SK-N-SH (cell line): ENCODE measurements around the gene NEIL3. TPM values are rescaled to one million over a fixed set of nuclear protein-coding genes. Genes with fewer than 3 reads are reported as not detected.

ENCODE experiments used
- CTCF ChIA-PET: fragments of 300-600, 350-600 bp; formaldehyde crosslinking; extraction: SDS; loops from one replicate; lab custom pipeline; 2021; lab: Yijun Ruan, JAX
- POLR2A ChIA-PET: fragments of 350-600 bp; sonication (Branson Sonifier 250); formaldehyde crosslinking; extraction: SDS; loops from one replicate; lab custom pipeline; 2020; ENCODE audit warnings: antibody characterized with exemption, inconsistent platforms; lab: Yijun Ruan, JAX
- DNase-seq: peaks from one replicate; pipeline ENCODE4 v3.0.0; 2012
- H2AFZ ChIP-seq: fragments of 200-600 bp; sonication (generic); 2 replicates; pipeline ENCODE4 v1.8.1; 2016; ENCODE audit warnings: antibody characterized with exemption, mild to moderate bottlenecking, low read depth
- H3F3A ChIP-seq: fragments of 200-600 bp; sonication (generic); replicated peaks from 2 replicates; pipeline ENCODE3; 2016; ENCODE audit warnings: antibody characterized with exemption, mild to moderate bottlenecking; ENCODE audit not compliant: insufficient read depth
- H3K27ac ChIP-seq, 2 experiments: fragments of 200-500 bp in 1 of 2; fragments of 200-600 bp in 1 of 2; sonication (Bioruptor generic) in 1 of 2; sonication (generic), shearing (Covaris generic) in 1 of 2; 2 replicates each; pipeline versions ENCODE4 v1.5.1 to v1.6.1; 2014 to 2016; ENCODE audit warnings: low read depth in 2 of 2, inconsistent platforms in 1 of 2, low read length in 1 of 2, mild to moderate bottlenecking in 1 of 2, mixed read lengths in 1 of 2
- H3K27me3 ChIP-seq: fragments of 200-600 bp; sonication (generic), shearing (Covaris generic); 2 replicates; pipeline ENCODE4 v1.6.1; 2016; ENCODE audit warnings: mixed run types; ENCODE audit not compliant: insufficient read depth
- H3K36me3 ChIP-seq, 2 experiments: fragments of 200-500 bp in 1 of 2; fragments of 200-600 bp in 1 of 2; sonication (Bioruptor generic) in 1 of 2; sonication (generic) in 1 of 2; replicated peaks in 1 of 2; 2 replicates each; pipeline versions ENCODE3 to v1.5.1; 2014 to 2016; ENCODE audit warnings: low read length in 1 of 2, mild to moderate bottlenecking in 1 of 2; ENCODE audit not compliant: insufficient read depth in 2 of 2, control insufficient read depth in 1 of 2
- H3K4me1 ChIP-seq, 2 experiments: fragments of 200-500 bp in 1 of 2; fragments of 200-600 bp in 1 of 2; sonication (Bioruptor generic) in 1 of 2; sonication (generic), shearing (Covaris generic) in 1 of 2; 2 replicates each; pipeline versions ENCODE4 v1.5.1 to v1.6.1; 2014 to 2016; ENCODE audit warnings: low read depth in 1 of 2, low read length in 1 of 2, mixed run types in 1 of 2; ENCODE audit not compliant: insufficient read depth in 2 of 2, control insufficient read depth in 1 of 2
- H3K4me2 ChIP-seq: fragments of 200-600 bp; sonication (generic), shearing (Covaris generic); 2 replicates; pipeline ENCODE4 v1.6.1; 2017; ENCODE audit warnings: mixed run types
- H3K4me3 ChIP-seq, 2 experiments: fragments of 200-500 bp in 1 of 2; fragments of 200-600 bp in 1 of 2; sonication (Bioruptor generic) in 1 of 2; sonication (generic), shearing (Covaris generic) in 1 of 2; 2 replicates each; pipeline versions ENCODE4 v1.5.1 to v1.8.1; 2014 to 2016; ENCODE audit warnings: low read depth in 2 of 2, inconsistent platforms in 1 of 2, low read length in 1 of 2, mild to moderate bottlenecking in 1 of 2, mixed read lengths in 1 of 2, moderate library complexity in 1 of 2
- H3K79me2 ChIP-seq: fragments of 200-600 bp; sonication (generic); 2 replicates; pipeline ENCODE4 v1.8.1; 2017; ENCODE audit warnings: mild to moderate bottlenecking; ENCODE audit not compliant: insufficient read depth
- H3K9ac ChIP-seq: fragments of 200-600 bp; sonication (generic); 2 replicates; pipeline ENCODE4 v1.6.1; 2017; ENCODE audit warnings: mixed run types
- H3K9me2 ChIP-seq: fragments of 200-600 bp; sonication (generic); 2 replicates; pipeline ENCODE4 v1.6.1; 2017; ENCODE audit warnings: mixed run types
- H3K9me3 ChIP-seq: fragments of 200-600 bp; sonication (generic); 2 replicates; pipeline ENCODE4 v1.6.1; 2017; ENCODE audit warnings: mixed run types, mild to moderate bottlenecking, moderate library complexity
- H4K20me1 ChIP-seq: fragments of 200-600 bp; sonication (generic); 2 replicates; pipeline ENCODE4 v1.6.1; 2017; ENCODE audit warnings: mild to moderate bottlenecking, mixed run types; ENCODE audit not compliant: insufficient read depth
- CTCF ChIP-seq: fragments of 200-600 bp; sonication (generic); IDR thresholded peaks from 2 replicates; pipeline ENCODE4 v1.6.1; 2017; ENCODE audit warnings: antibody characterized with exemption, mild to moderate bottlenecking, moderate library complexity
- FOSL2 ChIP-seq: IDR thresholded peaks from 2 replicates; pipeline ENCODE4 v1.4.0; 2012; ENCODE audit warnings: low read depth, mild to moderate bottlenecking, moderate library complexity, borderline replicate concordance
- FOXJ3 ChIP-seq: sonication (generic); formaldehyde crosslinking; IDR thresholded peaks from 2 replicates; pipeline ENCODE4 v1.5.1; 2020; ENCODE audit warnings: mild to moderate bottlenecking, missing genetic modification reagents
- GABPA ChIP-seq: IDR thresholded peaks from 2 replicates; pipeline ENCODE4 v1.4.0; 2012; ENCODE audit warnings: low read depth, mild to moderate bottlenecking
- GATA2 ChIP-seq: sonication (generic); formaldehyde crosslinking; IDR thresholded peaks from 2 replicates; pipeline ENCODE4 v1.5.0; 2020; ENCODE audit warnings: mild to moderate bottlenecking, missing genetic modification reagents
- IRF3 ChIP-seq: fragments of 150-350 bp; IDR thresholded peaks from 2 replicates; pipeline ENCODE4 v1.6.1; 2016; ENCODE audit warnings: mild to moderate bottlenecking, low read depth, low read length
- JUND ChIP-seq: IDR thresholded peaks from 2 replicates; pipeline ENCODE4 v1.4.0; 2012
- MEF2A ChIP-seq: IDR thresholded peaks from 2 replicates; pipeline ENCODE4 v1.4.0; 2012; ENCODE audit warnings: low read depth, borderline replicate concordance
- MXI1 ChIP-seq: IDR thresholded peaks from 2 replicates; pipeline ENCODE4 v1.6.1; 2012; ENCODE audit warnings: mild to moderate bottlenecking, low read depth, low read length, improper control_type of control experiment
- NFIC ChIP-seq: IDR thresholded peaks from 2 replicates; pipeline ENCODE4 v1.4.0; 2012; ENCODE audit warnings: borderline replicate concordance
- NRF1 ChIP-seq: IDR thresholded peaks from 2 replicates; pipeline ENCODE4 v1.6.1; 2012; ENCODE audit warnings: low read depth, mild to moderate bottlenecking, low read length
- RAD21 ChIP-seq: IDR thresholded peaks from 2 replicates; pipeline ENCODE4 v1.6.1; 2012; ENCODE audit warnings: mild to moderate bottlenecking, low read length
- REST ChIP-seq: IDR thresholded peaks from 2 replicates; pipeline ENCODE4 v1.6.1; 2012; ENCODE audit warnings: mild to moderate bottlenecking, low read depth, low read length, moderate library complexity
- RFX5 ChIP-seq: IDR thresholded peaks from 2 replicates; pipeline ENCODE4 v1.6.1; 2012; ENCODE audit warnings: mild to moderate bottlenecking, improper control_type of control experiment, low read length
- RXRA ChIP-seq: IDR thresholded peaks from 2 replicates; pipeline ENCODE4 v1.4.0; 2012; ENCODE audit warnings: low read depth, mild to moderate bottlenecking, borderline replicate concordance
- USF1 ChIP-seq: IDR thresholded peaks from 2 replicates; pipeline ENCODE4 v1.4.0; 2012; ENCODE audit warnings: low read depth, borderline replicate concordance
- USF2 ChIP-seq: fragments of 150-350 bp; IDR thresholded peaks from 2 replicates; pipeline ENCODE4 v1.6.1; 2017; ENCODE audit warnings: antibody characterized with exemption, low read length, low read depth, borderline replicate concordance
- YY1 ChIP-seq: IDR thresholded peaks from 2 replicates; pipeline ENCODE4 v1.4.0; 2012; ENCODE audit warnings: low read depth, mild to moderate bottlenecking
- WGBS: methylation state at CpG from one replicate; pipeline ENCODE4 v1.1.6; 2017; ENCODE audit warnings: low lambda C conversion rate; 5-methylcytosine and 5-hydroxymethylcytosine counted together
- polyA plus RNA-seq, 3 experiments: library from polyadenylated mRNA; depleted of rRNA; stranded (reverse); fragments of >200 nt; gene quantifications; 2 replicates each; pipeline ENCODE4 v1.2.3, GENCODE V29; 2012

Gene NEIL3
- polyA plus RNA-seq, 1 of the 3 experiments (the other 2 are of a cell fraction) = 3.6 TPM

- Histone ChIP-seq H3K27ac (no peak overlapping the region), H3K4me1 (no peaks in the 10 kb centered on the region), H3K27me3 (no peaks in the 10 kb centered on the region), H4K20me1 (no peaks in the 10 kb centered on the region), H3K9me3 (no peaks in the 10 kb centered on the region), H3K4me2 (no peak overlapping the region), H3K36me3 (no peaks in the 10 kb centered on the region), H3K9ac (no peak overlapping the region), H3K4me3 (no peak overlapping the region), H2AFZ (no peak overlapping the region), H3K79me2 (no peaks in the 10 kb centered on the region), H3K9me2 (no peaks in the 10 kb centered on the region), H3F3A (no peaks in the 10 kb centered on the region)
- CTCF ChIA-PET = interaction anchor here (1.2 kb wide), 1 partner anchor 143 kb away, joined by 3 read pairs; no protein-coding TSS in a partner anchor
- DNase-seq = no peak
- WGBS = 64% methylated on average over 8 of the region's 8 CpGs
- TF ChIP-seq YY1 (no peak), MXI1 (no peak), USF2 (no peak), NRF1 (no peak), CTCF (no peak), USF1 (no peak), GATA2 (CRISPR knock-in tag) (no peak), MEF2A (no peak), GABPA (no peak), IRF3 (no peak), RFX5 (no peak), JUND (no peak)
- TF ChIP-seq, all 33 proteins: peak for 0
- POLR2A ChIA-PET = interaction anchor here (0.6 kb wide), 1 partner anchor 386 kb away, joined by 4 read pairs; no protein-coding TSS in a partner anchor
These were observed 83.6 kb downstream of the NEIL3 start for GRCh38 chr4:177393236-177393635.

- no peaks in the 10 kb centered on the region for H3K9me3 ChIP-seq
- WGBS = 93% methylated on average over 2 of the region's 2 CpGs
- H3K9me2 ChIP-seq = no peaks in the 10 kb centered on the region
- no peaks in the 10 kb centered on the region for H3F3A ChIP-seq
- H3K27me3 ChIP-seq = no peaks in the 10 kb centered on the region
- no peak overlapping the region for H3K27ac ChIP-seq
- H3K4me2 ChIP-seq = no peak overlapping the region
- no peaks in the 10 kb centered on the region for H3K4me1 ChIP-seq
- H3K36me3 ChIP-seq = no peaks in the 10 kb centered on the region
- H4K20me1 ChIP-seq = no peaks in the 10 kb centered on the region
- no peak overlapping the region for H2AFZ ChIP-seq
- H3K4me3 ChIP-seq = no peak overlapping the region
- no peak for DNase-seq
- CTCF ChIA-PET = interaction anchor here (1.8 kb wide), 1 partner anchor 146 kb away, joined by 3 read pairs; no protein-coding TSS in a partner anchor
- H3K79me2 ChIP-seq = no peaks in the 10 kb centered on the region
- POLR2A ChIA-PET = no interaction called here
- no peak overlapping the region for H3K9ac ChIP-seq
- no peak for TF ChIP-seq USF1
- no peak for TF ChIP-seq GATA2 (CRISPR knock-in tag)
- no peak for TF ChIP-seq FOXJ3 (CRISPR knock-in tag)
- no peak for TF ChIP-seq NFIC
- TF ChIP-seq RFX5 = no peak
- no peak for TF ChIP-seq MEF2A
- TF ChIP-seq GABPA = no peak
- TF ChIP-seq FOSL2 = no peak
- TF ChIP-seq RXRA = no peak
- TF ChIP-seq RAD21 = no peak
- no peak for TF ChIP-seq REST
These were observed 86.7 kb downstream of the NEIL3 start for GRCh38 chr4:177396352-177396751.
